DMS53 treated with DMSO at 0.1 percent for 48 hours (cell line): ENCODE data around the gene CSK.

Experiments
- DNase-seq: peaks from one replicate; lab custom pipeline; 2025; ENCODE audit not compliant: unreplicated experiment; lab: John Stamatoyannopoulos, UW

Gene CSK

GRCh38 chr15:74841891-74842373 lies 60.1 kb downstream of the CSK start:
- no peak for DNase-seq

- peak; percentile 90 for DNase-seq
Measured at GRCh38 chr15:74842581-74843444, 60.9 kb downstream of the CSK start, which contains the start of gene ULK3. ULK3 (minus strand) TSS chr15:74843156; CDS start chr15:74843105, 51 bp downstream.

DNA sequence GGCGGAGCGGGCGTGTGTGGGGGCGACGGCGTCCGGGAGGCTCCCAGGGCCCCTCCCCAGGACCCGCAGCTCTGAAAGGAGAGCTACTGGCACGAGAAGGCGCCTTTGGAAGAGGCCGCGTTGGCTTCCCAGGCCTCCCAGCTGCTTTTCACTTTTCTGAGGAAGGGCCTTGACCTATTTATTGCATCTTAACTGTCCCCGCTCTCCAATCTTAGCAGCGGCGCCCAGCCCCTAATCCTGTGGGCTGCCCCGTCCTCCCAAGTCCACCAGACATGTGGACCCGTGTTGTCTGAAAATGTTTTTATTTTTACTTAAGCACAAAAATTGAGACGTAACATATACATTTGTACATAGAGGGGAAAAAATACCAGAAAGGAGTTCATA lies 61.6 kb downstream of the CSK start:
- no peak for DNase-seq

DNA sequence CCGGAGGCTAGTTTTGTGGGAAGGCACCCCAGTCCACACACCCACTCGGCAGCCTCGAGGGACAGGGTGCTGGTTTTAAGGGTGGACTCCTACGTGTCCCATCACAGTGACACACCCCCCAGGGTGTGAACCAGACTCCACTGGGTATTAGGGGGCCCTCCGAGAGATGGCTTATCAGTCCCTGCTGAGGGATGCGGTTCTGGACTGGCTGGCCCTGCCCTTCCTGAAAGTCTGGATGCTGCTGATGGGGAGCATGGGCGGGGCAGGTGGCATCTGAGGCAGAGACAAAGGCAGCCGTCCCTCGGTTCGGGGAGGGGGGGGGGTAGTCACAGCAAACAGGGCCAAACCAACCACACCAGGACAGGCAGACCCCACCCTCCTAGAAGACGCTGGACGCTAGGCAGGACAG lies 62.0 kb downstream of the CSK start:
- DNase-seq = no peak

DNA sequence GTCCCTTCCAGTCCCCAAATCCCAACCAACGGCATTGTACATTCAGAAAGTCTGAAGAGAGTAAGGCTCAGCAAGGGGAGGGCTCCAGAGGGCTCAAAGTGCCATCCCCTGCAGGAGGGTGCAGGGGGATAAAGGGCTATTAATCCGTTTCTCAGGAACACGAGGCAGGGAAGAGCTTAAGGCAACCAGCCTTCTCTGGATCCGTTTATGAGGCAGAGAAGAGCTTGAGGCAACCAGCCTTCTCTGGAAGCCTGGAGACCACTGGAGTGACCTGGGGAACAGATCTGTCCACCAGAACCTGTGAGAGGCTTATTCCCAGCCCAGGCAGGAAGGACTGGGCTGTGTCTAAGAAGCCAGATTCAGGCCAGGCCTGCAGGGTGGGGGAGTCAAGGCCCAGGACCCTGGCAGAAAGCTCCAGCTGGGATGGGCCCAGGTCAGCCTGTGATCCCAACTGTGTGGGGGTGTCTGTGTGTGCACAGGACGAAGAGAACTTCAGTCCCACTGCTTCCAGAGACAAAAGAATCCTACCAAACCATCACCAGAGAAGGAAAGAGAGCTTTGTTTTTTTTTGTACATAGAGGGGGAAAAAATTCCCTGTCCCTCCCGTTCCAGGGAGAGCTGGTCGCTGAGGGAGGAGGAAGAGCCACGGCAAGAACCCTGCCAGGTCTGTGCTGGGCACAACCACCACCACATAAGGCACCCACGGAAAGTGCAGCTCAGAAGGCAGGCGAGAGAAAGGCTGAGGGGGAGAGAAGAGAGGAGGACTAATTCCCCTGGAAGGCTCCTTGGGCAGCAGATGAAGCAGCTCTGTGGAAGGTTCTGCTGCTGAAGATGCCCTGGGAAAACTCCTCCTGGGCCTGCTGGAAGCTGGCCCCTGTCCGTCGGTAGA lies 62.7 kb downstream of the CSK start:
- DNase-seq = no peak

DNA sequence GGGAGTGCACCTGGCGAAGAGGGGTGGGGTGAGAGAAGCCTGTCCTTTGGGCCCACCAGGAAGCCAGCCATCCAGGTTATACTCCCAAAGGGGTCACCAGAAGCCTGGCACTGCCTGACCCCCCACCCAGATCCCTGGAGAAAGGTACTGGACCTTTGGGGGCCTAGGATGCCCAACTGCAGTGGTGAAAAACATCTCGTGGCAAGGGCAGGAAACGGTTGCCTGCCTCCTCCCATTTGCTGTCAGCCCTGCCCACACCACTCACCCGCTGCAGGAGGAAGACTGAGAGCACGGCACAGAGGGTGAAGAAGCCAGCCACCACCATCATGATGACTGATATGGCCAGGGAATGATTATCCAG lies 63.3 kb downstream of the CSK start:
- no peak for DNase-seq

DNA sequence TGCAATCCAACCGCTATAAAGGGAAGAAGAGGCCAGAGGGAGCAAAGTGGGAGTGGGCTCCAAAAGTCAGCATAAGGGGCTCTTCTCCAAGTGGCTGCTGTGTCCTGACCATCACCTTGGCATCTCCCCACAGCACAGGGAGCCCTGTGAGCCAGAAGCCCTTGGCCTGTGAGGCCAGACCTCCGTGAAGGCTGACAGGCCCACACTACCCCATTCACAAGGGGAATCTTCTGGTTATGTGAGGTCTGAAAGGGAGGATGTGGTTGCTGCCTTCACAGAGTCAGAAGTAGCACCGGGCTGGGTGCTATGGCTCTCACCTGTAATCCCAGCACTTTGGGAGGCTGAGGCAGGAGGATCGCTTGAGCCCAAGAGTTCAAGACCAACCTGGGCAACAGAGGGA lies 63.7 kb downstream of the CSK start:
- no peak for DNase-seq

DNA sequence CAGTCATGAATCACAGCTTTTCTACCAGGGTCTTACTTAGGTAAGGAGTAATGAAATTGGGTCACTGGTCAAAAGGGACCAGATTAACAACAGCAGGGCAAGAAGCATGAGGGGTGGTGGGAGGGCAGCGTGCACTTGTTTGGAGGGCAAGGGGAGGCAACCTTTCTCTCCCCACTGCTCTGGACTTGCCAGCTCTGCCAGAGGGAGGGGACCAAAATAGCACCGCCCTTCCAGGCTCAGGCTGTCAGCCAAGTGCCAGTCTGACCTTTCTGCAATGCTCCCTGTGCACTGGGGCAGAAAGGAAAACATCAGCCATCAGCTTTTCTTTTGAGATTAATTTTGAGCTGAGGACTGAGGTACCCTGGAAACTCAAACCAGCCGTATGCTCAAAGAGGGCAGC lies 65.6 kb downstream of the CSK start:
- no peak for DNase-seq

- no peak for DNase-seq
Measured at GRCh38 chr15:74850393-74850792, 68.5 kb downstream of the CSK start.

GRCh38 chr15:74851960-74852359 lies 70.1 kb downstream of the CSK start:
- no peak for DNase-seq
